MCF 10A (cell line): Measurements from ENCODE around the gene ZAR1L. TPM values are rescaled to one million over a fixed set of nuclear protein-coding genes. Genes with fewer than 3 reads are reported as not detected.

Experiments used
- BruUV-seq: library from RNA; stranded (reverse); fragments of 400-500 nt; replicated peaks from 2 replicates; lab custom pipeline; 2021; lab: Mats Ljungman, UMichigan
- CTCF ChIA-PET: fragments of 300-600 bp; sonication (Branson Sonifier 250); formaldehyde crosslinking; extraction: SDS; loops from one replicate; lab custom pipeline; 2021; ENCODE audit warnings: antibody characterized with exemption, inconsistent platforms; lab: Yijun Ruan, JAX
- POLR2A ChIA-PET: fragments of 300-600, 350-650 bp; sonication (Branson Sonifier 250); formaldehyde crosslinking; extraction: SDS; loops from one replicate; lab custom pipeline; 2020; ENCODE audit warnings: antibody characterized with exemption, inconsistent platforms; lab: Yijun Ruan, JAX
- DNase-seq: peaks from one replicate; pipeline ENCODE4 v3.0.0-alpha.2; 2018; ENCODE audit not compliant: unreplicated experiment
- H3K27ac Mint-ChIP-seq: one replicate; pipeline ENCODE4 v1.8.0; 2022; ENCODE audit warnings: mild to moderate bottlenecking, low read depth, mixed read lengths; ENCODE audit not compliant: unreplicated experiment
- H3K27me3 Mint-ChIP-seq: one replicate; pipeline ENCODE4 v1.8.0; 2022; ENCODE audit warnings: mixed read lengths; ENCODE audit not compliant: insufficient read depth, unreplicated experiment
- H3K36me3 Mint-ChIP-seq: one replicate; pipeline ENCODE4 v1.8.0; 2022; ENCODE audit warnings: mild to moderate bottlenecking, moderate library complexity, mixed read lengths; ENCODE audit not compliant: insufficient read depth, unreplicated experiment
- H3K4me1 Mint-ChIP-seq: one replicate; pipeline ENCODE4 v1.8.0; 2022; ENCODE audit warnings: mixed read lengths; ENCODE audit not compliant: insufficient read depth, unreplicated experiment
- H3K4me3 Mint-ChIP-seq: one replicate; pipeline ENCODE4 v1.8.0; 2022; ENCODE audit warnings: mild to moderate bottlenecking, moderate library complexity, mixed read lengths; ENCODE audit not compliant: unreplicated experiment
- H3K9me3 Mint-ChIP-seq: one replicate; pipeline ENCODE4 v1.8.0; 2022; ENCODE audit warnings: mixed read lengths; ENCODE audit not compliant: unreplicated experiment
- CTCF ChIP-seq: fragments of 200-600 bp; IDR thresholded peaks from one replicate; pipeline ENCODE4 v1.8.0; 2022; ENCODE audit warnings: antibody characterized with exemption, mild to moderate bottlenecking; ENCODE audit not compliant: unreplicated experiment
- intact Hi-C: fragments of 100-400 bp; cut with micrococcal nuclease; formaldehyde crosslinking; loops from 2 replicates; pipeline ENCODE4 v1.14.1; 2022
- total RNA-seq: library from RNA; stranded (reverse); gene quantifications from 2 replicates; pipeline ENCODE4 v1.2.3, GENCODE V29; 2022

ZAR1L gene
- total RNA-seq, 1 experiment from 2014 or later = not detected

GRCh38 chr13:32347651-32348050 lies 32.5 kb upstream of the ZAR1L start:
- intact Hi-C loops = no loop called here
- Mint-ChIP-seq H3K27ac (no peak overlapping the region), H3K27me3 (no peaks in the 10 kb centered on the region), H3K4me1 (no peaks in the 10 kb centered on the region), H3K4me3 (no peak overlapping the region), H3K36me3 (peaks cover 18% of the 10 kb centered on the region), H3K9me3 (no peaks in the 10 kb centered on the region)
- TF ChIP-seq CTCF = no peak
- BruUV-seq = no TSS peak
- CTCF ChIA-PET = interaction anchor here (0.7 to 0.9 kb wide), 2 partner anchors 13 to 79 kb away, joined by 3 read pairs; no protein-coding TSS in a partner anchor
- POLR2A ChIA-PET = no interaction called here
- no peak for DNase-seq

- no TSS peak for BruUV-seq
- no peaks in the 10 kb centered on the region for H3K27me3 Mint-ChIP-seq
- no peaks in the 10 kb centered on the region for H3K4me1 Mint-ChIP-seq
- no peak for DNase-seq
- peaks cover 9% of the 10 kb centered on the region for H3K36me3 Mint-ChIP-seq
- ChIA-PET CTCF (no interaction called here), POLR2A (no interaction called here)
- no peaks in the 10 kb centered on the region for H3K9me3 Mint-ChIP-seq
- no peak overlapping the region for H3K27ac Mint-ChIP-seq
- TF ChIP-seq CTCF = no peak
- no peak overlapping the region for H3K4me3 Mint-ChIP-seq
- intact Hi-C loops = no loop called here
These were observed 25.8 kb upstream of the ZAR1L start for GRCh38 chr13:32340914-32341313.

- CTCF ChIA-PET = interaction anchor here (0.6 to 2.4 kb wide), 4 partner anchors 13 to 1339 kb away, joined by 3 to 7 read pairs (median 4); no protein-coding TSS in a partner anchor
- no peaks in the 10 kb centered on the region for H3K27me3 Mint-ChIP-seq
These were observed 19.5 kb upstream of the ZAR1L start for GRCh38 chr13:32334671-32335070.

GRCh38 chr13:32330441-32330840 lies 15.3 kb upstream of the ZAR1L start:
- peak; percentile 89 for DNase-seq
- no TSS peak for BruUV-seq
- intact Hi-C loops = no loop called here
- no peaks in the 10 kb centered on the region for H3K9me3 Mint-ChIP-seq
- CTCF ChIA-PET = no interaction called here
- no peak overlapping the region for H3K4me3 Mint-ChIP-seq
- peaks cover 13% of the 10 kb centered on the region for H3K36me3 Mint-ChIP-seq
- POLR2A ChIA-PET = interaction anchor here (0.6 to 0.7 kb wide), 2 partner anchors 91 to 672 kb away, joined by 3 read pairs; no protein-coding TSS in a partner anchor
- no peak for TF ChIP-seq CTCF
- H3K27me3 Mint-ChIP-seq = no peaks in the 10 kb centered on the region
- peaks cover 7% of the 10 kb centered on the region for H3K4me1 Mint-ChIP-seq
- peak overlapping the region; percentile 27 for H3K27ac Mint-ChIP-seq

More at GRCh38 chr13:32334671-32335070, 19.5 kb upstream of the ZAR1L start:
- BruUV-seq = no TSS peak
- peaks cover 24% of the 10 kb centered on the region for H3K36me3 Mint-ChIP-seq
- POLR2A ChIA-PET = no interaction called here
- no peak overlapping the region for H3K27ac Mint-ChIP-seq
- TF ChIP-seq CTCF = no peak
- no peak overlapping the region for H3K4me3 Mint-ChIP-seq
- intact Hi-C loops = no loop called here
- H3K9me3 Mint-ChIP-seq = no peaks in the 10 kb centered on the region
- H3K4me1 Mint-ChIP-seq = peaks cover 7% of the 10 kb centered on the region
- DNase-seq = no peak
